Left ventricle myocardium inferior (tissue), 1 donor: ENCODE measurements around the gene CCDC13. TPM values are rescaled to one million over a fixed set of nuclear protein-coding genes. Genes with fewer than 3 reads are reported as not detected.
A peak's percentile ranks its signal among the peaks of the same experiment; 100 is the strongest.
"Not testable (repeated sequence)": the region's sequence is repeated elsewhere in the genome, so short reads cannot be mapped to it uniquely, and the experiment has no call there.

Source experiments
- DNase-seq: peaks from one replicate; pipeline ENCODE4 v3.0.0-alpha.2; 2020
- H3K27ac ChIP-seq: fragments of 200-600 bp; replicated peaks from 2 replicates; pipeline ENCODE4 v1.8.0; 2021
- H3K27me3 ChIP-seq: fragments of 200-600 bp; 2 replicates; pipeline ENCODE4 v1.8.0; 2021; ENCODE audit warnings: low read depth
- H3K36me3 ChIP-seq: fragments of 200-600 bp; 2 replicates; pipeline ENCODE4 v1.8.0; 2021
- H3K4me1 ChIP-seq: fragments of 200-600 bp; 2 replicates; pipeline ENCODE4 v1.8.0; 2021
- H3K4me3 ChIP-seq: fragments of 200-600 bp; 2 replicates; pipeline ENCODE4 v1.8.0; 2021; ENCODE audit warnings: mild to moderate bottlenecking, moderate library complexity
- H3K9me3 ChIP-seq: fragments of 200-600 bp; replicated peaks from 2 replicates; pipeline ENCODE4 v1.8.0; 2021
- intact Hi-C: fragments of 100-400 bp; cut with micrococcal nuclease; formaldehyde crosslinking; loops from one replicate; pipeline ENCODE4 v1.11.0; 2022
- total RNA-seq: library from RNA; stranded (reverse); fragmentation: NEBNext Ultra II Directional; extraction: Animal tissue kit (Norgen Biotek cat#: 25700); gene quantifications from one replicate; pipeline ENCODE4 v1.2.1, GENCODE V29; 2021
- TF ChIP-seq, protein P1 (sequence below): fragments of 200-600 bp; IDR thresholded peaks from 2 replicates; pipeline ENCODE4 v1.8.0; 2021; ENCODE audit warnings: antibody characterized with exemption, mild to moderate bottlenecking, borderline replicate concordance
- donor health status: DM: no; HTN: yes; CAD: no; lungs with severe emphysema.

CCDC13 gene
- total RNA-seq, 1 donor from 2014 or later: 0.41 TPM

DNA sequence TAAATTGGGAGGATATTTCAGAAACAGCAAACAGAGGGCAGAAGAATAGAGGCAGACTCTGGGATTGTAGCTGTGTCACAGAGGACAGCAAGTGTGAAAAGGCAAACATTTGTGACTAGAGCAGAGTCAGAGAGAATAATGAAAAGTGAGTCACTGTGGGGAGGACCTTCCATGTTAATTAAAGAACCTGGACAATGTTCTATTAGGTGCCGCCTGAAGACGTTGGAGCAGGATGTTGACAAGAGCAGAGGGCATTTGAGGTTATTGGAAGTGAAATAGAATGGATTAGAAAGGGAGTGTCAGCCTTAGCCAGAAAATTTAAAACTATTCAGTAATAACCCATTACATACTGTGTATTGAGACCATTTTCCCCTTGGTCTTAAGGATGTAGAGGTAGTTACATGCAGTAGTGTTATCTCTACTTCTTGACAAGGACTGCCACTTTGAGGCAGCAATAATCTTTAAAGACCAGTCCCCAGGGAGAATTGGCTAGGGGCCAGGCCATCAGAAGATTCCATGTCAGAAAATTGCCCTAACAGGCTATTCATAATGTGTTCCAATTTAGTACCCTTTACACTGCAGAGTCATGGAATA, 42.0 kb upstream of the CCDC13 start:
- Histone ChIP-seq H3K36me3 (no peaks in the 10 kb centered on the region), H3K27ac (peak overlapping the region; percentile 48), H3K9me3 (no peaks in the 10 kb centered on the region), H3K27me3 (no peaks in the 10 kb centered on the region), H3K4me1 (peaks cover 19% of the 10 kb centered on the region), H3K4me3 (no peak overlapping the region)
- TF ChIP-seq, protein P1, sequence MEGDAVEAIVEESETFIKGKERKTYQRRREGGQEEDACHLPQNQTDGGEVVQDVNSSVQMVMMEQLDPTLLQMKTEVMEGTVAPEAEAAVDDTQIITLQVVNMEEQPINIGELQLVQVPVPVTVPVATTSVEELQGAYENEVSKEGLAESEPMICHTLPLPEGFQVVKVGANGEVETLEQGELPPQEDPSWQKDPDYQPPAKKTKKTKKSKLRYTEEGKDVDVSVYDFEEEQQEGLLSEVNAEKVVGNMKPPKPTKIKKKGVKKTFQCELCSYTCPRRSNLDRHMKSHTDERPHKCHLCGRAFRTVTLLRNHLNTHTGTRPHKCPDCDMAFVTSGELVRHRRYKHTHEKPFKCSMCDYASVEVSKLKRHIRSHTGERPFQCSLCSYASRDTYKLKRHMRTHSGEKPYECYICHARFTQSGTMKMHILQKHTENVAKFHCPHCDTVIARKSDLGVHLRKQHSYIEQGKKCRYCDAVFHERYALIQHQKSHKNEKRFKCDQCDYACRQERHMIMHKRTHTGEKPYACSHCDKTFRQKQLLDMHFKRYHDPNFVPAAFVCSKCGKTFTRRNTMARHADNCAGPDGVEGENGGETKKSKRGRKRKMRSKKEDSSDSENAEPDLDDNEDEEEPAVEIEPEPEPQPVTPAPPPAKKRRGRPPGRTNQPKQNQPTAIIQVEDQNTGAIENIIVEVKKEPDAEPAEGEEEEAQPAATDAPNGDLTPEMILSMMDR: no peak
- DNase-seq: no peak
- intact Hi-C loops: no loop called here

- TF ChIP-seq, protein P1: no peak
- no peaks in the 10 kb centered on the region for H3K9me3 ChIP-seq
- intact Hi-C loops: no loop called here
Observed at GRCh38 chr3:42814246-42814645, 41.2 kb upstream of the CCDC13 start.

GRCh38 chr3:42811118-42811883, 38.2 kb upstream of the CCDC13 start:
- H3K27me3 ChIP-seq, H3K27ac ChIP-seq, DNase-seq, H3K4me3 ChIP-seq, H3K36me3 ChIP-seq, H3K9me3 ChIP-seq, intact Hi-C loops: not testable (repeated sequence)
- peaks cover 19% of the 10 kb centered on the region for H3K4me1 ChIP-seq

More at GRCh38 chr3:42814246-42814645, 41.2 kb upstream of the CCDC13 start:
- H3K4me3 ChIP-seq: no peak overlapping the region
- H3K27me3 ChIP-seq: no peaks in the 10 kb centered on the region
- H3K27ac ChIP-seq: peak overlapping the region; percentile 48
- H3K4me1 ChIP-seq: peaks cover 19% of the 10 kb centered on the region
- H3K36me3 ChIP-seq: no peaks in the 10 kb centered on the region
- no peak for DNase-seq

- H3K36me3 ChIP-seq, H3K4me3 ChIP-seq, DNase-seq, H3K27ac ChIP-seq, H3K27me3 ChIP-seq, H3K9me3 ChIP-seq, intact Hi-C loops: not testable (repeated sequence)
- H3K4me1 ChIP-seq: peaks cover 18% of the 10 kb centered on the region
Observed at GRCh38 chr3:42810706-42811105, 37.7 kb upstream of the CCDC13 start.

DNA sequence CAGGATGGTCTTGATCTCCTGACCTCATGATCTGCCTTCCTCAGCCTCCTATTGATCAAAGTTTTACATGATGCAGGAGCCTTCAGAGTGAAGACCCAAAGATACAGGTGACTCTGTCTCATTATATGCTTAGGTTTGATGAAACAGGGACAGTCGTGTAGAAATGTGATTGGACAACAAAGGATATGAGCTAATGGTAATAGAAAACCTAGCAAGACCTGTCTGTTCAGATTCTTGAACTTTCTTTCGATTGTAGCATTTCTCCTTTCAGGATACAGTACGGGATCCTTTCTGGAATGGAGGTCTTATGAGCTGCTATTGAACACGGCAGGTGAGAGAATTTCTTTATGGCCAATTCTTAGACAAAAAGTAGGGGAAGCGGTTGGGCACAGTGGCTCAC, 36.1 kb upstream of the CCDC13 start, which contains the start of gene ACKR2:
Gene ACKR2 (plus strand): TSS at position 244 of the 400 bp plus-strand sequence. CDS start 55,058 bp downstream, outside the sequence.
- no peak within 1 kb of the TSS for H3K27ac ChIP-seq
- TF ChIP-seq, protein P1: no peak

DNA sequence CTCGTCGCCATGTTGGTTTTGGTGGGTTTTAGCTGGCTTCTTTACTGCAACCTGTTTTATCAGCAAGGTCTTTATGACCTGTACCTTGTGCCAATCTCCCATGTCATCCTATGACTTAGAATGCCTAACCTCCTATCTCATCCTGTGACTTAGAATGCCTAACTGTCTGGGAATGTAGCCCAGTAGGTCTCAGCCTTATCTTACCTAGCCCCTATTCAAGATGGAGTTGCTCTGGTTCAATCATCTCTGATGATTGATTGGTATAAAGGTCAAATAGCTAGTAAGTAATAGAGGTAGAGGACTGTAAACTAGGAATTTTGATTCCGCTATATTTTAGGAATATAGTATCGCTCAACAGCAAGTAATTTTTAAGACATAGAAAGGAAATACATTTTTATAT, 34.9 kb upstream of the CCDC13 start:
- TF ChIP-seq, protein P1: no peak
- H3K27me3 ChIP-seq: no peaks in the 10 kb centered on the region

More for the DNA sequence above, 36.1 kb upstream of the CCDC13 start, which contains the start of gene ACKR2:
- no peak for DNase-seq
- H3K27me3 ChIP-seq: no peaks in the 10 kb centered on the region
- H3K9me3 ChIP-seq: no peaks in the 10 kb centered on the region
- no peak within 1 kb of the TSS for H3K4me3 ChIP-seq
- intact Hi-C loops: no loop called here
- no peaks in the 10 kb centered on the region for H3K36me3 ChIP-seq
- peaks cover 14% of the 10 kb centered on the region for H3K4me1 ChIP-seq

More for the DNA sequence above, 34.9 kb upstream of the CCDC13 start:
- Histone ChIP-seq H3K4me3 (no peak overlapping the region), H3K36me3 (no peaks in the 10 kb centered on the region), H3K4me1 (peaks cover 23% of the 10 kb centered on the region), H3K9me3 (no peaks in the 10 kb centered on the region), H3K27ac (no peak overlapping the region)
- intact Hi-C loops: no loop called here
- no peak for DNase-seq
